Measurements from ENCODE around the gene MEOX1.

- TF ChIP-seq RAD21 (IDR thresholded peaks at IDR 0.05; ENCODE audit: low read depth) (no peak), MAX (IDR thresholded peaks at IDR 0.05) (no peak)
These were observed 18.7 kb upstream of the MEOX1 start for GRCh38 chr17:43680461-43680860.
